ENCODE measurements around the gene TOLLIP.
"Not testable (repeated sequence)": the region's sequence is repeated elsewhere in the genome, so short reads cannot be mapped to it uniquely, and the experiment has no call there.

The TOLLIP gene

GRCh38 chr11:1242751-1243150 is 66.7 kb downstream of the TOLLIP start:
- not testable (repeated sequence) for DNase-seq

- DNase-seq, result no peak
These were observed 67.1 kb downstream of the TOLLIP start for GRCh38 chr11:1242289-1242688.

GRCh38 chr11:1241706-1242105 is 67.7 kb downstream of the TOLLIP start:
- no peak for DNase-seq

GRCh38 chr11:1240771-1241170 is 68.7 kb downstream of the TOLLIP start:
- DNase-seq, result no peak

GRCh38 chr11:1239596-1240205 is 69.7 kb downstream of the TOLLIP start:
- no peak for DNase-seq

- DNase-seq, result no peak
These were observed 70.5 kb downstream of the TOLLIP start for GRCh38 chr11:1238767-1239595.

GRCh38 chr11:1237851-1238250 is 71.6 kb downstream of the TOLLIP start:
- DNase-seq, result no peak

GRCh38 chr11:1237128-1237580 is 72.3 kb downstream of the TOLLIP start:
- DNase-seq, result no peak

- DNase-seq, result no peak
These were observed 72.9 kb downstream of the TOLLIP start for GRCh38 chr11:1236316-1237127.

GRCh38 chr11:1235901-1236315 is 73.5 kb downstream of the TOLLIP start:
- DNase-seq, result no peak

GRCh38 chr11:1235306-1235900 is 74.0 kb downstream of the TOLLIP start:
- DNase-seq, result no peak

GRCh38 chr11:1234771-1235305 is 74.6 kb downstream of the TOLLIP start:
- DNase-seq, result no peak

GRCh38 chr11:1234054-1234720 is 75.2 kb downstream of the TOLLIP start:
- no peak for DNase-seq

GRCh38 chr11:1233351-1234053 is 75.9 kb downstream of the TOLLIP start:
- no peak for DNase-seq

- no peak for DNase-seq
These were observed 76.5 kb downstream of the TOLLIP start for GRCh38 chr11:1232883-1233321.

GRCh38 chr11:1232021-1232882 is 77.2 kb downstream of the TOLLIP start:
- DNase-seq, result no peak

- DNase-seq, result no peak
These were observed 77.9 kb downstream of the TOLLIP start for GRCh38 chr11:1231396-1232020.

- DNase-seq, result no peak
These were observed 78.7 kb downstream of the TOLLIP start for GRCh38 chr11:1230456-1231395.

GRCh38 chr11:1230121-1230455 is 79.3 kb downstream of the TOLLIP start:
- no peak for DNase-seq
